Endothelial cell of umbilical vein (primary cell): Measurements from ENCODE around the gene SQSTM1.

Experiments
- CTCF ChIP-seq, 2 donors: IDR thresholded peaks; 1 replicate in 1 of 2; 2 replicates in 1 of 2; pipeline ENCODE4 v1.5.1; 2011; ENCODE audit warnings: low read length in 2 of 2, mild to moderate bottlenecking in 2 of 2, moderate library complexity in 2 of 2, control low read depth in 1 of 2, inconsistent platforms in 1 of 2, low read depth in 1 of 2; ENCODE audit not compliant: insufficient read depth in 1 of 2; ENCODE audit errors: extremely low read depth in 1 of 2
- EZH2 ChIP-seq: IDR thresholded peaks from 2 replicates; pipeline ENCODE4 v1.6.1; 2012; ENCODE audit warnings: borderline replicate concordance, low read depth, mild to moderate bottlenecking, moderate library complexity, low read length, inconsistent platforms; ENCODE audit not compliant: severe bottlenecking
- FOS ChIP-seq: IDR thresholded peaks from 2 replicates; pipeline ENCODE4 v1.6.1; 2011; ENCODE audit warnings: mild to moderate bottlenecking, low read length, moderate library complexity, borderline replicate concordance; ENCODE audit not compliant: insufficient read depth
- GATA2 ChIP-seq: IDR thresholded peaks from 2 replicates; pipeline ENCODE4 v1.7.0; 2011; ENCODE audit warnings: low read depth, mild to moderate bottlenecking, moderate library complexity, mixed read lengths, low read length; ENCODE audit not compliant: insufficient read length, insufficient read depth
- JUN ChIP-seq: IDR thresholded peaks from 2 replicates; pipeline ENCODE4 v1.6.1; 2011; ENCODE audit warnings: borderline replicate concordance, low read depth; ENCODE audit not compliant: insufficient read length, insufficient read depth
- MAX ChIP-seq: IDR thresholded peaks from 2 replicates; pipeline ENCODE4 v1.6.1; 2011; ENCODE audit not compliant: insufficient read depth, insufficient read length
- MYC ChIP-seq: IDR thresholded peaks from one replicate; pipeline ENCODE4 v1.6.1; 2011; ENCODE audit warnings: mild to moderate bottlenecking, low read depth, low read length
- POLR2A ChIP-seq: IDR thresholded peaks from 2 replicates; pipeline ENCODE4 v1.6.1; 2012; ENCODE audit warnings: low read depth, mild to moderate bottlenecking, control low read depth, low read length
- POLR2AphosphoS5 ChIP-seq: IDR thresholded peaks from 2 replicates; pipeline ENCODE4 v1.6.1; 2012; ENCODE audit warnings: low read depth, mild to moderate bottlenecking, control low read depth, low read length, moderate library complexity; ENCODE audit not compliant: insufficient read depth

GRCh38 chr5:179828756-179829421 is 8.2 kb downstream of the SQSTM1 start:
- TF ChIP-seq CTCF (IDR thresholded peaks at IDR 0.05; ENCODE audit: extremely low read depth in 1 of 2, insufficient read depth in 1 of 2, low read depth in 1 of 2, low read length in 2 of 2) (no peak), EZH2 (no peak), GATA2 (no peak), POLR2A (no peak), MAX (no peak), FOS (no peak), JUN (no peak), MYC (no peak), POLR2AphosphoS5 (no peak)
